Measurements from ENCODE around the gene GNAQ. TPM values are rescaled to one million over a fixed set of nuclear protein-coding genes. Genes with fewer than 3 reads are reported as not detected.
"Not testable (repeated sequence)": the region's sequence is repeated elsewhere in the genome, so short reads cannot be mapped to it uniquely, and the experiment has no call there.

The GNAQ gene
- total RNA-seq, 4 donors from 2014 or later, result 40.8 to 54.7 (median 53.8) TPM

DNA sequence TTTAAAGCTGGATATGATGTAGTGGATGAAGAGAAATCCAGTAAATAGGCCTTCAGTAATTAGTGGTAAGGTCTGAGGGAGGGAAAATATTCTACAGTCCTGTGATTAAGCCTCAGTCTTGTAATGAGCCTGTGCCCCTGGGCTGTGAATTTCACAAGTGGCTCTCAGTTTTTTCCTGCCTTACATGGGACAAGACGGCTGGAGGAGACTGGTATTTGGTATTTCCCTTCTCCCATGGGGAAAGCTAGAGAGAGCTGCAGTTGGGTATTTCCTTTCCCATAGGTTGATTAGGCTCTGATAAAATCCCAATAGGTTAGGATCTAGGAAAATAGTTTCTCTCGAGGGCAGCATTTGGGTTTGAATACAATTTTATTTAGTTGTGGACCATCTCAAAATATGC is 321.3 kb downstream of the GNAQ start:
- no peak for DNase-seq (ENCODE audit: low spot score)
- ATAC-seq (ENCODE audit: low FRiP score), result no peak
- no peak for TF ChIP-seq CTCF (IDR thresholded peaks at IDR 0.05)

DNA sequence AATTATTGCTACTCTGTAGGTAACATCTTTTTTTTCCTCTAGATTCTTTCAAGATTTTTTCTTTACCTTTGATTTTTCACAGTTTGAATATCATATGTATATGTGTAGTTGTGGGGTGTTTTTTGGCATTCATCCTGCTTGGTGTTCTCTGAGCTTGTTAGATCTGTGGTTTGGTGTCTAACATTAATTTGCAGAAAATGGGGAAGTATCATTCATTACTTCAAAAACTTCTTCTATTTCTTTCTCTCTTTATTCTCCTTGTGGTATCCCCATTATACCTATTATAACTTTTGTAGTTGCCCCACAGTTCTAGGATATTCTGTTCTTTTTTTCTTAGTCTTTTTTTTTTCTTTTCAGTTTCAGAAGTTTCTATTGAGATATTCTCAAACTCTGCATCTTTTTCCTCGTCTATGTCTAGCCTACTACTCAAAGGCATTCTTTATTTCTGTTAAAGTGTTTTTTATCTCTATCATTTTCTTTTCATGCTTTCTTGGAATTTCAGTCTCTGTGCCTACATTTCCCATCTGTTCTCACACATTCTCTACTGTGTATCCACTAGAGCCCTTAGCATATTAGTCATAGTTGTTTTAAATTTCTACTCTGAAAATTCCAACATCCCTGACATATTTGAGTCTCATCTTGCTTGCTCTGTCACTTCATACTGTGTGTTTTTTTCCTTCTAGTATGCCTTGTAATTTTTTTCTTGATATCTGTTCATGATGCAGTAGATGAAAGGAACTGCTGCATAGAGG is 323.4 kb downstream of the GNAQ start:
- ATAC-seq (ENCODE audit: low FRiP score), result no peak

DNA sequence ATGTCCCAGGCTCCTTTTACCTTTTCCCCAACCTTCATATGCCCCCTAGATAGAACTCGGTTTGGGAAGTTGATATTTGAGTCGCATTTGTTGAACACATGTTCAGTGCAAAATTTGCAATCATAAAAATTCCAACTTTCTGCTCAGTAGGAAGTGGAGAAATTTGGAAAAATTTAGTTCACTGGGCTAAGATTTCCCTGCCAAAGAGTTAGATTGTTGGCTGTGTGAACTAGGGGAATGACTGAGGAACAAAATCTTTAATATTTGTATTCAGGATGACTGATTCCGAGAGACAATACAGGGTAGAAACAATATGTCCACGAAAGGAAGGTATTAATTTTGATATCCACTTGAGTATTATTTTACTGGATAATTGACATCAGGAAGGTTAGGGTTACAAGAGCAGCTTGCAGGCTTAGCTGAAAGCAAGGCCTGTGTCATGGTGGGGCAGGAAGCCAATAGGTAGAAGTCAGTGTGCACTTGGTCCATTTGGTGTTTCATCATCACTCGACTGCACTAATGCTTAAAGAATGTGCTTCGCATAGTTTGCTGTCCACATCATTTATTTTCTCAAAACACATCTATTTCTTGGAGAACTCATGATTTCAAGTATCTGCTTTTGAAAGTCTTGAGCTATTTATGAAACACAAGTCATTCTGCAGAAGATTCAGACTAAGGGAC is 324.1 kb downstream of the GNAQ start:
- no peak for TF ChIP-seq CTCF (IDR thresholded peaks at IDR 0.05)
- ATAC-seq (ENCODE audit: low FRiP score) (peak; percentile 97), DNase-seq (ENCODE audit: low spot score) (no peak)

More for the DNA sequence above, 323.4 kb downstream of the GNAQ start:
- no peak for TF ChIP-seq CTCF (IDR thresholded peaks at IDR 0.05)
- DNase-seq (ENCODE audit: low spot score), result no peak

GRCh38 chr9:77705636-77706035 is 326.0 kb downstream of the GNAQ start:
- no peak for ATAC-seq (ENCODE audit: low FRiP score)
- no peak for TF ChIP-seq CTCF (IDR thresholded peaks at IDR 0.05)
- no peak for DNase-seq (ENCODE audit: low spot score)

DNA sequence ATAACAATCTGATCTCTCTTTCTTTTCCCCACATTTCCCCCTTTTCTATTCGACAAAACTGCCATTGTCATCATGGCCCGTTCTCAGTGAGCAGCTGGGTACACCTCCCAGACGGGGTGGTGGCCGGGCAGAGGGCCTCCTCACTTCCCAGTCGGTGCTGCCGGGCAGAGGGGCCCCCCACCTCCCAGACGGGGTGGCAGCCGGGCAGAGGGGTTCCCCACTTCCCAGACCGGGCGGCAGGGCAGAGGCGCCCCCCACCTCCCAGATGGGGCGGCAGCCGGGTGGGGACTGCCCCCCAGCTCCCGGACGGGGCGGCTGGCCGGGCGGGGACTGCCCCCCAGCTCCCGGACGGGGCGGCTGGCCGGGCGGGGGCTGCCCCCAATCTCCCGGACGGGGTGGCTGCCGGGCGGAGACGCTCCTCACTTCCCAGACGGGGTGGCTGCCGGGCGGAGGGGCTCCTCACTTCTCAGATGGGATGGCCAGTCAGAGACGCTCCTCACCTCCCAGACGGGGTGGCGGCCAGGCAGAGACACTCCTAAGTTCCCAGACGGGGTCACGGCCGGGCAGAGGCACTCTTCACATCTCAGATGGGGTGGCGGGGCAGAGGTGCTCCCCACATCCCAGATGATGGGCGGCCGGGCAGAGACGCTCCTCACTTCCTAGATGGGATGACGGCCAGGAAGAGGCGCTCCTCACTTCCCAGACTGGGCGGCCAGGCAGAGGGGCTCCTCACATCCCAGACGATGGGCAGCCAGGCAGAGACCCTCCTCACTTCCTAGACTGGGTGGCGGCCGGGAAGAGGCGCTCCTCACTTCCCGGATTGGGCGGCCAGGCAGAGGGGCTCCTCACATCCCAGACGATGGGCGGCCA is 328.9 kb downstream of the GNAQ start:
- not testable (repeated sequence) for ATAC-seq (ENCODE audit: low FRiP score); DNase-seq (ENCODE audit: low spot score)

- ATAC-seq (ENCODE audit: low FRiP score), result no peak
- DNase-seq (ENCODE audit: low spot score), result no peak
- TF ChIP-seq CTCF (IDR thresholded peaks at IDR 0.05), result no peak
Observed at GRCh38 chr9:77697238-77697984, 334.2 kb downstream of the GNAQ start.

DNA sequence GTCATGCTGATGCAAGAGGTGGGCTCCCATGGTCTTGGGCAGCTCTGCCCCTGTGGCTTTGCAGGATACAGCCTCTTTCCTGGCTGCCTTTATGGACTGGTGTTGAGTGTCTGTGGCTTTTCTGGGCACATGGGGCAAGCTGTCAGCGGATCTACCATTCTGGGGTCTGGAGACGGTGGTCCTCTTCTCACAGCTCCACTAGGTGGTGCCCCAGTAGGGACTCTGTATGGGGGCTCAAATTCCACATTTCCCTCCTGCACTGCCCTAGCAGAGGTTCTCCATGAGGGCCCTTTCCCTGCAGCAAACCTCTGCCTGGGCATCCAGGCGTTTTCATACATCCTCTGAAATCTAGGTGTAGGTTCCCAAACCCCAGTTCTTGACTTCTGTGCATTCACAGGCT is 340.9 kb downstream of the GNAQ start:
- DNase-seq (ENCODE audit: low spot score); ATAC-seq (ENCODE audit: low FRiP score): not testable (repeated sequence)

DNA sequence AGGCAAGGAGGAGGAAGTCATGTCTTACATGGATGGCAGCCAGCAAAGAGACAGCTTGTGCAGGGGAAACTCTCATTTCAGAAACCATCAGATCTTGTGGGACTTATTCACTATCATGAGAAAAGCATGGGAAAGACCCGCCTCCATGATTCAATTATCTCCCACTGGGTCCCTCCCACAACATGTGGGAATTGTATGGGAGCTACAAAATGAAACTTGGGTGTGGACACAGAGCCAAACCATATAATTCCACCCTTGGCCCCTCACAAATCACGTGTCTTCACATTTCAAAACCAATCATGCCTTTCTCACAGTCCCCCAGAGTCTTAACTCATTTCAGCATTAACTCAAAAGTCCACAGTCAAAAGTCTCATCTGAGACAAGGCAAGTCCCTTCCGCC is 341.5 kb downstream of the GNAQ start:
- ATAC-seq (ENCODE audit: low FRiP score), result not testable (repeated sequence)

DNA sequence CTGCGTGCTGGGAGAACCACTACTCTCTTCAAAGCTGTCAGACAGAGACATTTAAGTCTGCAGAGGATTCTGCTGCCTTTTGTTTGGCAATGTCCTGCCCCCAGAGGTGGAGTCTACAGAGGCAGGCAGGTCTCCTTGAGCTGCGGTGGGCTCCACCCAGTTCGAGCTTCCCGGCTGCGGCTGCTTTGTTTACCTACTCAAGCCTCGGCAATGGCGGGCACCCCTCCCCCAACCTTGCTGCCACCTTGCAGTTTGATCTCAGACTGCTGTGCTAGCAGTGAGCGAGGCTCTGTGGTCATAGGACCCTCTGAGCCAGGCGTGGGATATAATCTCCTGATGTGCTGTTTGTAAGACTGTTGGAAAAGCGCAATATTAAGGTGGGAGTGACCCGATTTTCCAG is 343.9 kb downstream of the GNAQ start:
- ATAC-seq (ENCODE audit: low FRiP score); DNase-seq (ENCODE audit: low spot score): not testable (repeated sequence)

More for the DNA sequence above, 341.5 kb downstream of the GNAQ start:
- DNase-seq (ENCODE audit: low spot score), result not testable (repeated sequence)

All from omental fat pad (tissue), 4 donors.